K562 (cell line): Measurements from ENCODE around the gene NEMP2. TPM values are rescaled to one million over a fixed set of nuclear protein-coding genes. Genes with fewer than 3 reads are reported as not detected.
A peak's percentile ranks its signal among the peaks of the same experiment; 100 is the strongest.

ENCODE experiments used
- CHD2 ChIP-seq: IDR thresholded peaks from 2 replicates; pipeline ENCODE4 v1.6.1; 2011; ENCODE audit warnings: low read depth, low read length
- FOXK2 ChIP-seq, 2 experiments: fragments of 450-650 bp; IDR thresholded peaks in 1 of 2; conservative IDR thresholded peaks in 1 of 2; 2 replicates each; pipeline ENCODE4 v1.6.1; 2016; ENCODE audit warnings: low read depth in 2 of 2, mild to moderate bottlenecking in 1 of 2
- GTF2B ChIP-seq: IDR thresholded peaks from 2 replicates; pipeline ENCODE4 v1.6.1; 2011; ENCODE audit not compliant: insufficient read length; ENCODE audit errors: extremely low read depth
- HCFC1 ChIP-seq: IDR thresholded peaks from 2 replicates; pipeline ENCODE4 v1.6.1; 2012; ENCODE audit warnings: low read depth, low read length, improper control_type of control experiment
- HNRNPK ChIP-seq: fragments of 200-400 bp; formaldehyde crosslinking; IDR thresholded peaks from one replicate; pipeline ENCODE4 v1.6.1; 2018; ENCODE audit warnings: mild to moderate bottlenecking, low read depth, low read length; ENCODE audit not compliant: poor library complexity, severe bottlenecking
- MEF2D ChIP-seq: conservative IDR thresholded peaks from 2 replicates; pipeline ENCODE4 v1.6.1; 2016; ENCODE audit warnings: low read depth, missing genetic modification characterization, missing compliant biosample characterization
- NFXL1 ChIP-seq: fragments of 450-650 bp; formaldehyde crosslinking; IDR thresholded peaks from 2 replicates; pipeline ENCODE4 v1.4.0; 2021; ENCODE audit warnings: mild to moderate bottlenecking
- POLR2A ChIP-seq: fragments of 450-650 bp; conservative IDR thresholded peaks from 2 replicates; pipeline ENCODE4 v1.6.1; 2016
- ZNF175 ChIP-seq: fragments of 200-800 bp; sonication (Bioruptor generic); IDR thresholded peaks from 2 replicates; pipeline ENCODE4 v1.6.1; 2016; ENCODE audit warnings: low read depth, mild to moderate bottlenecking, missing genetic modification characterization, missing compliant biosample characterization
- ZZZ3 ChIP-seq: fragments of 450-650 bp; IDR thresholded peaks from 2 replicates; pipeline ENCODE4 v1.6.1; 2016; ENCODE audit warnings: antibody characterized with exemption, mild to moderate bottlenecking, moderate library complexity
- polyA plus RNA-seq, 8 experiments: library from polyadenylated mRNA; depleted of rRNA in 4 of 8; stranded (reverse) in 5 of 8; unstranded in 3 of 8; fragments of >200 nt; fragmentation: Nextera tagmentation in 2 of 8; fragmentation: Illumina TruSeq in 1 of 8; extraction: Ambion mirVana in 2 of 8; extraction: Trizol in 1 of 8; gene quantifications; 2 replicates each; pipeline versions ENCODE4 v1.2.1 to v1.2.3, GENCODE V29; 2011 to 2014; ENCODE audit warnings: inconsistent platforms in 1 of 8, missing spikeins in 1 of 8
- total RNA-seq, 7 experiments: library from RNA; depleted of rRNA in 6 of 7; stranded (reverse); fragments of >200 nt in 6 of 7; fragmentation: Illumina TruSeq in 2 of 7; extraction: Trizol in 2 of 7; gene quantifications; 2 replicates each; pipeline versions ENCODE4 v1.2.1 to v1.2.3, GENCODE V29; 2011 to 2021; ENCODE audit warnings: low replicate concordance in 1 of 7
- TF ChIP-seq, protein P1 (sequence below): fragments of 250-450 bp; sonication (Bioruptor Pico); IDR thresholded peaks from 2 replicates; pipeline ENCODE4 v1.4.0; 2020; ENCODE audit warnings: mild to moderate bottlenecking, moderate library complexity
- TF ChIP-seq, protein P2 (sequence below): IDR thresholded peaks from 2 replicates; pipeline ENCODE4 v1.6.1; 2014; ENCODE audit warnings: antibody characterized with exemption
- TF ChIP-seq, protein P3 (sequence below), 2 experiments: fragments of 450-650 bp in 1 of 2; sonication (generic) in 1 of 2; formaldehyde crosslinking in 1 of 2; IDR thresholded peaks in 1 of 2; conservative IDR thresholded peaks in 1 of 2; 2 replicates each; pipeline versions ENCODE4 v1.6.1 to v1.8.1; 2016 to 2023; ENCODE audit warnings: mild to moderate bottlenecking in 2 of 2, moderate library complexity in 2 of 2, inconsistent platforms in 1 of 2, missing genetic modification reagents in 1 of 2
- TF ChIP-seq, protein P4 (sequence below): fragments of 250-450 bp; sonication (Bioruptor Pico); IDR thresholded peaks from 2 replicates; pipeline ENCODE4 v1.4.0; 2020; ENCODE audit warnings: mild to moderate bottlenecking
- TF ChIP-seq, protein P5 (sequence below): IDR thresholded peaks from 3 replicates; pipeline ENCODE4 v1.6.1; 2011; ENCODE audit warnings: borderline replicate concordance, mild to moderate bottlenecking, moderate library complexity; ENCODE audit not compliant: insufficient read length; ENCODE audit errors: extremely low read depth
- TF ChIP-seq, protein P6 (sequence below): fragments of 250-450 bp; sonication (Bioruptor Pico); IDR thresholded peaks from 2 replicates; pipeline ENCODE4 v1.8.0; 2022; ENCODE audit warnings: moderate library complexity, mild to moderate bottlenecking, inconsistent platforms

NEMP2 gene
- total and polyA plus RNA-seq, 9 of the 15 experiments (the other 6 are each of a cell fraction or from before 2014, with no cell fraction given) = 0.32 to 3.0 (median 1.7) TPM

DNA sequence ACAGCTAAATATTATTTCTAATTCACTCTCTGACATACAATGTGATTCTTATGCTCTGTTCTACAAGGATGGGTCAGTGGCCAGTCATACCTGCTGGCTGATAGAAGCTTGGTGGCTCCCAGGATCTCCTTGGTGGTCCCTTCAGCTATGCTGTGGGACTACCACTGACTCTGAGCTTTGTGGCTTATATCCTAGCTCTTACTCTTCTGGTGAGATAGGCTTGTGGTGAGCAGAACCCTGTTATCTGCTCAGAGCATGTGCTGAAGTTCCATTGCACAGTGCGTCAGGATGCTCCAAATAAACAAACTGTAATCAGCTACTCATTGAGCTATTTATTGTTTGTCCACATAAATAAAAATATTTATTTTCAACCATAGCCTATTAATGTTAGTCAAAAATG is 74.6 kb downstream of the NEMP2 start (continued):
- TF ChIP-seq, protein P1, sequence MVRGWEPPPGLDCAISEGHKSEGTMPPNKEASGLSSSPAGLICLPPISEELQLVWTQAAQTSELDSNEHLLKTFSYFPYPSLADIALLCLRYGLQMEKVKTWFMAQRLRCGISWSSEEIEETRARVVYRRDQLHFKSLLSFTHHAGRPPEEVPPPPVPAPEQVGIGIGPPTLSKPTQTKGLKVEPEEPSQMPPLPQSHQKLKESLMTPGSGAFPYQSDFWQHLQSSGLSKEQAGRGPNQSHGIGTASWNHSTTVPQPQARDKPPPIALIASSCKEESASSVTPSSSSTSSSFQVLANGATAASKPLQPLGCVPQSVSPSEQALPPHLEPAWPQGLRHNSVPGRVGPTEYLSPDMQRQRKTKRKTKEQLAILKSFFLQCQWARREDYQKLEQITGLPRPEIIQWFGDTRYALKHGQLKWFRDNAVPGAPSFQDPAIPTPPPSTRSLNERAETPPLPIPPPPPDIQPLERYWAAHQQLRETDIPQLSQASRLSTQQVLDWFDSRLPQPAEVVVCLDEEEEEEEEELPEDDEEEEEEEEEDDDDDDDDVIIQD (CRISPR knock-in tag) = no peak
- TF ChIP-seq, protein P2, sequence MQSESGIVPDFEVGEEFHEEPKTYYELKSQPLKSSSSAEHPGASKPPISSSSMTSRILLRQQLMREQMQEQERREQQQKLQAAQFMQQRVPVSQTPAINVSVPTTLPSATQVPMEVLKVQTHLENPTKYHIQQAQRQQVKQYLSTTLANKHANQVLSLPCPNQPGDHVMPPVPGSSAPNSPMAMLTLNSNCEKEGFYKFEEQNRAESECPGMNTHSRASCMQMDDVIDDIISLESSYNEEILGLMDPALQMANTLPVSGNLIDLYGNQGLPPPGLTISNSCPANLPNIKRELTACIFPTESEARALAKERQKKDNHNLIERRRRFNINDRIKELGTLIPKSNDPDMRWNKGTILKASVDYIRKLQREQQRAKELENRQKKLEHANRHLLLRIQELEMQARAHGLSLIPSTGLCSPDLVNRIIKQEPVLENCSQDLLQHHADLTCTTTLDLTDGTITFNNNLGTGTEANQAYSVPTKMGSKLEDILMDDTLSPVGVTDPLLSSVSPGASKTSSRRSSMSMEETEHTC = 0 out of 2 replicates have a peak, but pooled peaks have one; percentile 41
- TF ChIP-seq GTF2B (no peak), NFXL1 (CRISPR knock-in tag) (no peak), CHD2 (no peak), FOXK2 (conservative IDR thresholded peaks at IDR 0.05 in 1 of 2, IDR thresholded peaks at IDR 0.05 in 1 of 2; ENCODE audit: low read depth in 2 of 2) (no peak), HCFC1 (no peak), ZZZ3 (no peak), MEF2D (tag) (no peak), POLR2A (no peak), HNRNPK (no peak), ZNF175 (CRISPR knock-in tag) (no peak)
- TF ChIP-seq, protein P3, sequence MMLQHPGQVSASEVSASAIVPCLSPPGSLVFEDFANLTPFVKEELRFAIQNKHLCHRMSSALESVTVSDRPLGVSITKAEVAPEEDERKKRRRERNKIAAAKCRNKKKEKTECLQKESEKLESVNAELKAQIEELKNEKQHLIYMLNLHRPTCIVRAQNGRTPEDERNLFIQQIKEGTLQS (IDR thresholded peaks at IDR 0.05) = peak; percentile 57; the same call in 1 of the 2 replicates
- TF ChIP-seq, protein P3 (CRISPR knock-in tag; conservative IDR thresholded peaks at IDR 0.05) = no peak
- TF ChIP-seq, protein P4, sequence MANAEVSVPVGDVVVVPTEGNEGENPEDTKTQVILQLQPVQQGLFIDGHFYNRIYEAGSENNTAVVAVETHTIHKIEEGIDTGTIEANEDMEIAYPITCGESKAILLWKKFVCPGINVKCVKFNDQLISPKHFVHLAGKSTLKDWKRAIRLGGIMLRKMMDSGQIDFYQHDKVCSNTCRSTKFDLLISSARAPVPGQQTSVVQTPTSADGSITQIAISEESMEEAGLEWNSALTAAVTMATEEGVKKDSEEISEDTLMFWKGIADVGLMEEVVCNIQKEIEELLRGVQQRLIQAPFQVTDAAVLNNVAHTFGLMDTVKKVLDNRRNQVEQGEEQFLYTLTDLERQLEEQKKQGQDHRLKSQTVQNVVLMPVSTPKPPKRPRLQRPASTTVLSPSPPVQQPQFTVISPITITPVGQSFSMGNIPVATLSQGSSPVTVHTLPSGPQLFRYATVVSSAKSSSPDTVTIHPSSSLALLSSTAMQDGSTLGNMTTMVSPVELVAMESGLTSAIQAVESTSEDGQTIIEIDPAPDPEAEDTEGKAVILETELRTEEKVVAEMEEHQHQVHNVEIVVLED = no peak
- TF ChIP-seq, protein P5, sequence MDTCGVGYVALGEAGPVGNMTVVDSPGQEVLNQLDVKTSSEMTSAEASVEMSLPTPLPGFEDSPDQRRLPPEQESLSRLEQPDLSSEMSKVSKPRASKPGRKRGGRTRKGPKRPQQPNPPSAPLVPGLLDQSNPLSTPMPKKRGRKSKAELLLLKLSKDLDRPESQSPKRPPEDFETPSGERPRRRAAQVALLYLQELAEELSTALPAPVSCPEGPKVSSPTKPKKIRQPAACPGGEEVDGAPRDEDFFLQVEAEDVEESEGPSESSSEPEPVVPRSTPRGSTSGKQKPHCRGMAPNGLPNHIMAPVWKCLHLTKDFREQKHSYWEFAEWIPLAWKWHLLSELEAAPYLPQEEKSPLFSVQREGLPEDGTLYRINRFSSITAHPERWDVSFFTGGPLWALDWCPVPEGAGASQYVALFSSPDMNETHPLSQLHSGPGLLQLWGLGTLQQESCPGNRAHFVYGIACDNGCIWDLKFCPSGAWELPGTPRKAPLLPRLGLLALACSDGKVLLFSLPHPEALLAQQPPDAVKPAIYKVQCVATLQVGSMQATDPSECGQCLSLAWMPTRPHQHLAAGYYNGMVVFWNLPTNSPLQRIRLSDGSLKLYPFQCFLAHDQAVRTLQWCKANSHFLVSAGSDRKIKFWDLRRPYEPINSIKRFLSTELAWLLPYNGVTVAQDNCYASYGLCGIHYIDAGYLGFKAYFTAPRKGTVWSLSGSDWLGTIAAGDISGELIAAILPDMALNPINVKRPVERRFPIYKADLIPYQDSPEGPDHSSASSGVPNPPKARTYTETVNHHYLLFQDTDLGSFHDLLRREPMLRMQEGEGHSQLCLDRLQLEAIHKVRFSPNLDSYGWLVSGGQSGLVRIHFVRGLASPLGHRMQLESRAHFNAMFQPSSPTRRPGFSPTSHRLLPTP = no peak
- TF ChIP-seq, protein P6, sequence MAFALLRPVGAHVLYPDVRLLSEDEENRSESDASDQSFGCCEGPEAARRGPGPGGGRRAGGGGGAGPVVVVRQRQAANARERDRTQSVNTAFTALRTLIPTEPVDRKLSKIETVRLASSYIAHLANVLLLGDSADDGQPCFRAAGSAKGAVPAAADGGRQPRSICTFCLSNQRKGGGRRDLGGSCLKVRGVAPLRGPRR (CRISPR knock-in tag) = no peak
